Adrenal gland (tissue), 5 donors: ENCODE measurements around the gene AQP4.

Experiments
- POLR2A ChIP-seq, 2 donors: fragments of 450-650 bp; IDR thresholded peaks; one replicate each; pipeline ENCODE4 v1.6.1; 2017; ENCODE audit warnings: antibody characterized with exemption in 2 of 2, mild to moderate bottlenecking in 2 of 2, moderate library complexity in 1 of 2
- TF ChIP-seq, protein P1 (sequence below), 6 experiments: fragments of 450-650 bp in 4 of 6; fragments of 200-600 bp in 2 of 6; sonication (generic) in 1 of 6; IDR thresholded peaks; 1 replicate in 5 of 6; 2 replicates in 1 of 6; pipeline versions ENCODE4 v1.5.1 to v1.8.0; 2016 to 2021; ENCODE audit warnings: antibody characterized with exemption in 6 of 6, mild to moderate bottlenecking in 2 of 6, moderate library complexity in 1 of 6
- donor health status: DM: no; HTN: no; CAD: no.

DNA sequence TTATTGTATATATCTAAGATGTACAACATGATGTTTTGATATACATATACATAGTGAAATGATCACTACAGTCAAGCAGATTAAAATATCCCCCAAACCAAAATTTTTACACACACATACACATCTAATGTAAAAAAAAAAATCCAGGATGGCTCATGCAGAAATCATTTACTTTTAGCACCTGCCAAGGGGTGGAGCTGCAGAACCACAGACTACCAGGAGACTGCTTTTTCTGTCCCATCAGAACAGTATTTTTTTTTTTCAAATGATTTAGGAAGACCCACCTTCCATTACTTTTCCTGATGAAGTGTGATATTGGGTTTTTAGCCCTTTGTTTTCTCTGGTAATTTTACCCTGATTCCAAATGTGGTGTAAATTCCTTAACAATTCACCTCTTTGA is 61.9 kb downstream of the AQP4 start:
- TF ChIP-seq, protein P1, sequence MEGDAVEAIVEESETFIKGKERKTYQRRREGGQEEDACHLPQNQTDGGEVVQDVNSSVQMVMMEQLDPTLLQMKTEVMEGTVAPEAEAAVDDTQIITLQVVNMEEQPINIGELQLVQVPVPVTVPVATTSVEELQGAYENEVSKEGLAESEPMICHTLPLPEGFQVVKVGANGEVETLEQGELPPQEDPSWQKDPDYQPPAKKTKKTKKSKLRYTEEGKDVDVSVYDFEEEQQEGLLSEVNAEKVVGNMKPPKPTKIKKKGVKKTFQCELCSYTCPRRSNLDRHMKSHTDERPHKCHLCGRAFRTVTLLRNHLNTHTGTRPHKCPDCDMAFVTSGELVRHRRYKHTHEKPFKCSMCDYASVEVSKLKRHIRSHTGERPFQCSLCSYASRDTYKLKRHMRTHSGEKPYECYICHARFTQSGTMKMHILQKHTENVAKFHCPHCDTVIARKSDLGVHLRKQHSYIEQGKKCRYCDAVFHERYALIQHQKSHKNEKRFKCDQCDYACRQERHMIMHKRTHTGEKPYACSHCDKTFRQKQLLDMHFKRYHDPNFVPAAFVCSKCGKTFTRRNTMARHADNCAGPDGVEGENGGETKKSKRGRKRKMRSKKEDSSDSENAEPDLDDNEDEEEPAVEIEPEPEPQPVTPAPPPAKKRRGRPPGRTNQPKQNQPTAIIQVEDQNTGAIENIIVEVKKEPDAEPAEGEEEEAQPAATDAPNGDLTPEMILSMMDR (IDR thresholded peaks at IDR 0.05) = no peak
- TF ChIP-seq POLR2A (IDR thresholded peaks at IDR 0.05) = no peak
